Testis (tissue), 3 donors: ENCODE measurements around the gene IL25. TPM values are rescaled to one million over a fixed set of nuclear protein-coding genes. Genes with fewer than 3 reads are reported as not detected.

Source experiments
- DNase-seq: peaks from one replicate; pipeline ENCODE4 v3.0.0-alpha.2; 2019
- H3K27ac ChIP-seq, 2 donors: fragments of 200-600 bp; sonication (generic); one replicate each; pipeline ENCODE4 v1.5.1; 2019
- H3K27me3 ChIP-seq: fragments of 200-600 bp; sonication (generic); one replicate; pipeline ENCODE4 v1.5.1; 2019
- H3K36me3 ChIP-seq: fragments of 200-600 bp; sonication (generic); one replicate; pipeline ENCODE4 v1.5.1; 2017; ENCODE audit warnings: low read depth; ENCODE audit errors: missing control alignments
- H3K4me1 ChIP-seq: fragments of 200-600 bp; sonication (generic); one replicate; pipeline ENCODE4 v1.5.1; 2019
- H3K4me3 ChIP-seq, 2 donors: fragments of 200-600 bp; sonication (generic); one replicate each; pipeline ENCODE4 v1.5.1; 2017 to 2019
- H3K9me3 ChIP-seq: fragments of 200-600 bp; sonication (generic); one replicate; pipeline ENCODE4 v1.5.1; 2017
- CTCF ChIP-seq, 3 experiments: fragments of 450-650 bp in 2 of 3; fragments of 200-600 bp in 1 of 3; sonication (generic) in 1 of 3; IDR thresholded peaks; one replicate each; pipeline ENCODE4 v1.5.1; 2016 to 2019; ENCODE audit warnings: antibody characterized with exemption in 3 of 3, mild to moderate bottlenecking in 2 of 3, moderate library complexity in 1 of 3
- POLR2A ChIP-seq: fragments of 450-650 bp; IDR thresholded peaks from one replicate; pipeline ENCODE4 v1.6.1; 2017; ENCODE audit warnings: antibody characterized with exemption, mild to moderate bottlenecking, moderate library complexity
- WGBS, 2 donors: methylation state at CpG; one replicate each; pipeline ENCODE4 v1.1.5; 2018; 5-methylcytosine and 5-hydroxymethylcytosine counted together
- intact Hi-C: fragments of 100-400 bp; cut with DNase I; formaldehyde crosslinking; loops from one replicate; pipeline ENCODE4 v1.15.1; 2023; ENCODE audit warnings: low total_unique reads
- polyA plus RNA-seq: library from polyadenylated mRNA; stranded (reverse); fragments of 350-450 nt; fragmentation: Illumina TruSeq; extraction: RNeasy Lipid Tissue Mini Kit (QIAGEN cat#74804); gene quantifications from one replicate; pipeline ENCODE4 v1.2.3, GENCODE V29; 2014; ENCODE audit warnings: low read depth, low replicate concordance; ENCODE audit not compliant: insufficient read depth
- total RNA-seq, 2 donors: library from RNA; depleted of rRNA; stranded (reverse); fragments of >200 nt; gene quantifications; one replicate each; pipeline ENCODE4 v1.2.3, GENCODE V29; 2016

Gene IL25
- total and polyA plus RNA-seq, 3 donors from 2014 or later = 0.39 to 0.83 (median 0.68) TPM

GRCh38 chr14:23353433-23353780 lies 19.2 kb upstream of the IL25 start:
- Histone ChIP-seq H3K4me1 (peaks cover 5% of the 10 kb centered on the region), H3K27me3 (no peaks in the 10 kb centered on the region), H3K9me3 (no peaks in the 10 kb centered on the region), H3K36me3 (no peaks in the 10 kb centered on the region), H3K27ac (no peak overlapping the region), H3K4me3 (no peak overlapping the region)
- 70 to 79% methylated on average over 5 of the region's 5 CpGs for WGBS, 2 donors
- no peak for TF ChIP-seq CTCF (IDR thresholded peaks at IDR 0.05)
- no peak for TF ChIP-seq POLR2A
- DNase-seq = no peak
- intact Hi-C loops = no loop called here

GRCh38 chr14:23354990-23355389 lies 17.6 kb upstream of the IL25 start:
- peaks cover 5% of the 10 kb centered on the region for H3K4me1 ChIP-seq
- H3K4me3 ChIP-seq = no peak overlapping the region
- WGBS, 2 donors = 87 to 90% methylated on average over 6 of the region's 6 CpGs
- TF ChIP-seq POLR2A = no peak
- no peak for TF ChIP-seq CTCF (IDR thresholded peaks at IDR 0.05)
- no peak for DNase-seq
- intact Hi-C loops = no loop called here
- no peaks in the 10 kb centered on the region for H3K27me3 ChIP-seq
- no peaks in the 10 kb centered on the region for H3K36me3 ChIP-seq
- no peak overlapping the region for H3K27ac ChIP-seq
- no peaks in the 10 kb centered on the region for H3K9me3 ChIP-seq

- Histone ChIP-seq H3K36me3 (no peaks in the 10 kb centered on the region), H3K4me1 (peaks cover 5% of the 10 kb centered on the region), H3K27ac (no peak overlapping the region), H3K9me3 (no peaks in the 10 kb centered on the region), H3K4me3 (no peak overlapping the region), H3K27me3 (no peaks in the 10 kb centered on the region)
- DNase-seq = no peak
- TF ChIP-seq CTCF (IDR thresholded peaks at IDR 0.05) (no peak), POLR2A (no peak)
- intact Hi-C loops = no loop called here
- WGBS, 2 donors = 86 to 94% methylated on average over 6 of the region's 6 CpGs
Measured at GRCh38 chr14:23355871-23356435, 16.7 kb upstream of the IL25 start.

- WGBS, 2 donors = 96 to 97% methylated on average over 4 of the region's 4 CpGs
- Histone ChIP-seq H3K4me1 (peaks cover 3% of the 10 kb centered on the region), H3K4me3 (no peak overlapping the region), H3K36me3 (no peaks in the 10 kb centered on the region), H3K27me3 (no peaks in the 10 kb centered on the region), H3K27ac (no peak overlapping the region), H3K9me3 (no peaks in the 10 kb centered on the region)
- DNase-seq = no peak
- intact Hi-C loops = no loop called here
- TF ChIP-seq CTCF (IDR thresholded peaks at IDR 0.05) = no peak
- no peak for TF ChIP-seq POLR2A
Measured at GRCh38 chr14:23356662-23357061, 15.9 kb upstream of the IL25 start.

GRCh38 chr14:23357261-23357660 lies 15.3 kb upstream of the IL25 start:
- TF ChIP-seq POLR2A (no peak), CTCF (IDR thresholded peaks at IDR 0.05) (no peak)
- DNase-seq = no peak
- no peaks in the 10 kb centered on the region for H3K36me3 ChIP-seq
- intact Hi-C loops = no loop called here
- H3K4me1 ChIP-seq = no peaks in the 10 kb centered on the region
- no peak overlapping the region for H3K4me3 ChIP-seq
- no peaks in the 10 kb centered on the region for H3K9me3 ChIP-seq
- no peaks in the 10 kb centered on the region for H3K27me3 ChIP-seq
- 88% methylated on average over 3 to 8 of the region's 8 CpGs for WGBS, 2 donors
- H3K27ac ChIP-seq = no peak overlapping the region
